Measurements from ENCODE around the gene KLHDC4. TPM values are rescaled to one million over a fixed set of nuclear protein-coding genes. Genes with fewer than 3 reads are reported as not detected.
"Not testable (repeated sequence)": the region's sequence is repeated elsewhere in the genome, so short reads cannot be mapped to it uniquely, and the experiment has no call there.

The KLHDC4 gene
- polyA plus RNA-seq (ENCODE audit: insufficient read depth in 1 of 5, insufficient read length in 5 of 5, low replicate concordance in 1 of 5) = 10 to 100 TPM; 29.0 to 40.1 (median 37.2) TPM
- long read RNA-seq, donor 1, full-length matches to known transcripts = 5 of 5 reads
- long read RNA-seq, donor 1, partial matches to known transcripts = 0 of 5 reads
- long read RNA-seq, donor 1, other reads (novel, unspliced or antisense) = 0 of 5 reads
- long read RNA-seq, donor 2, full-length matches to known transcripts = 3 of 3 reads
- long read RNA-seq, donor 2, partial matches to known transcripts = 0 of 3 reads
- long read RNA-seq, donor 2, other reads (novel, unspliced or antisense) = 0 of 3 reads
- long read RNA-seq, donor 3, full-length matches to known transcripts = 10 of 10 reads
- long read RNA-seq, donor 3, partial matches to known transcripts = 0 of 10 reads
- long read RNA-seq, donor 3, other reads (novel, unspliced or antisense) = 0 of 10 reads
- long read RNA-seq, donor 4, full-length matches to known transcripts = 5 of 5 reads
- long read RNA-seq, donor 4, partial matches to known transcripts = 0 of 5 reads
- long read RNA-seq, donor 4, other reads (novel, unspliced or antisense) = 0 of 5 reads
- long read RNA-seq, donor 5, full-length matches to known transcripts = 7 of 7 reads
- long read RNA-seq, donor 5, partial matches to known transcripts = 0 of 7 reads
- long read RNA-seq, donor 5, other reads (novel, unspliced or antisense) = 0 of 7 reads
- long read RNA-seq, donor 6, full-length matches to known transcripts = 9 of 9 reads
- long read RNA-seq, donor 6, partial matches to known transcripts = 0 of 9 reads
- long read RNA-seq, donor 6, other reads (novel, unspliced or antisense) = 0 of 9 reads
- long read RNA-seq, donor 7, full-length matches to known transcripts = 5 of 5 reads
- long read RNA-seq, donor 7, partial matches to known transcripts = 0 of 5 reads
- long read RNA-seq, donor 7, other reads (novel, unspliced or antisense) = 0 of 5 reads
- long read RNA-seq, donor 8, full-length matches to known transcripts = 4 of 4 reads
- long read RNA-seq, donor 8, partial matches to known transcripts = 0 of 4 reads
- long read RNA-seq, donor 8, other reads (novel, unspliced or antisense) = 0 of 4 reads

- DNase-seq = peak; percentile 83 to 85
Measured at GRCh38 chr16:87765776-87766484, at the start of gene KLHDC4. Gene KLHDC4, minus strand, starts transcription at chr16:87765986. Its CDS starts 96 bp downstream, at chr16:87765890.

- DNase-seq = no peak
Measured at GRCh38 chr16:87815567-87815966, 49.8 kb upstream of the KLHDC4 start.

GRCh38 chr16:87812200-87812656, 46.4 kb upstream of the KLHDC4 start:
- DNase-seq = no peak

- DNase-seq = not testable (repeated sequence)
Measured at GRCh38 chr16:87811454-87811853, 45.7 kb upstream of the KLHDC4 start.

GRCh38 chr16:87809150-87809902, 43.5 kb upstream of the KLHDC4 start:
- DNase-seq = no peak

GRCh38 chr16:87808108-87808507, 42.3 kb upstream of the KLHDC4 start:
- DNase-seq = no peak

- peak in 1 of 2 donors; percentile 11 for DNase-seq
Measured at GRCh38 chr16:87806641-87807546, 41.1 kb upstream of the KLHDC4 start.

- no peak for DNase-seq
Measured at GRCh38 chr16:87806261-87806640, 40.5 kb upstream of the KLHDC4 start.

- no peak for DNase-seq
Measured at GRCh38 chr16:87803385-87803784, 37.6 kb upstream of the KLHDC4 start.

GRCh38 chr16:87802670-87803069, 36.9 kb upstream of the KLHDC4 start:
- no peak for DNase-seq

GRCh38 chr16:87801679-87802259, 36.0 kb upstream of the KLHDC4 start:
- no peak for DNase-seq

- no peak for DNase-seq
Measured at GRCh38 chr16:87800497-87800896, 34.7 kb upstream of the KLHDC4 start.

GRCh38 chr16:87795336-87795735, 29.6 kb upstream of the KLHDC4 start:
- DNase-seq = no peak

GRCh38 chr16:87794485-87795078, 28.8 kb upstream of the KLHDC4 start:
- DNase-seq = no peak

- DNase-seq = no peak
Measured at GRCh38 chr16:87792205-87792565, 26.4 kb upstream of the KLHDC4 start.

- no peak for DNase-seq
Measured at GRCh38 chr16:87791295-87792204, 25.8 kb upstream of the KLHDC4 start.

- no peak for DNase-seq
Measured at GRCh38 chr16:87790292-87791100, 24.7 kb upstream of the KLHDC4 start.

All from right lung (tissue), 10 donors.